Astrocyte of the hippocampus (primary cell): ENCODE data around the gene GPR152.
"Not testable (repeated sequence)": the region's sequence is repeated elsewhere in the genome, so short reads cannot be mapped to it uniquely, and the experiment has no call there.

Source experiments
- DNase-seq: peaks from one replicate; pipeline ENCODE4 v3.0.0; 2011; ENCODE audit warnings: low read depth, low spot score

The GPR152 gene

DNA sequence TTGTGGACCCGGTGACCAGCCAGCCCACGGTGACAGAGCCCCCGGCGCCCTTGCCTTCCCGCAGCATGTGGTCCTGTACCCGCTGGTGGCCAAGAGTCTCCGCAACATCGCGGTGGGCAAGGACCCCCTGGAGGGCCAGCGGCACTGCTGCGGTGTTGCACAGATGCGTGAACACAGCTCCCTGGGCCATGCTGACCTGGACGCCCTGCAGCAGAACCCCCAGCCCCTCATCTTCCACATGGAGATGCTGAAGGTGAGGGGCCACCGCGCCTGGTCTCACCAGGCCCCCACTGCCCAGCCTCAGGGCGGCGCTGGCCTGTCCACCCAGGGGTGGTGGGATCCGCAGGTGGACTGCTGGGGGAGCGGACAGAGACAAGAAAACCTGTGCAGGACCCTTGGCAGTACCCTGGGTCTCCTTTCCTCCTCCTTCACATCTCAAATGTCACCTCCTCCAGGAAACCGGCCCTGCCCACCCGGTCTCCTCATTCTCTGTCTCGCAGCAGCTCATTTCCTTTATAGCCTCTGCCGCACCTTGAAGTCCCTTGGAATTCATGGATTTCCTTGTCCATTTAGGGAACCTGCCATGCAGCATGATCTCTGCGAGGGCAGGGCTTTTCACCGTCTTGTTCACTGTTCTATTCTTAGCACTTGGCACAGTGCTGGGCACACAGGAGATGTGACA lies 36.8 kb upstream of the GPR152 start:
- no peak for DNase-seq

DNA sequence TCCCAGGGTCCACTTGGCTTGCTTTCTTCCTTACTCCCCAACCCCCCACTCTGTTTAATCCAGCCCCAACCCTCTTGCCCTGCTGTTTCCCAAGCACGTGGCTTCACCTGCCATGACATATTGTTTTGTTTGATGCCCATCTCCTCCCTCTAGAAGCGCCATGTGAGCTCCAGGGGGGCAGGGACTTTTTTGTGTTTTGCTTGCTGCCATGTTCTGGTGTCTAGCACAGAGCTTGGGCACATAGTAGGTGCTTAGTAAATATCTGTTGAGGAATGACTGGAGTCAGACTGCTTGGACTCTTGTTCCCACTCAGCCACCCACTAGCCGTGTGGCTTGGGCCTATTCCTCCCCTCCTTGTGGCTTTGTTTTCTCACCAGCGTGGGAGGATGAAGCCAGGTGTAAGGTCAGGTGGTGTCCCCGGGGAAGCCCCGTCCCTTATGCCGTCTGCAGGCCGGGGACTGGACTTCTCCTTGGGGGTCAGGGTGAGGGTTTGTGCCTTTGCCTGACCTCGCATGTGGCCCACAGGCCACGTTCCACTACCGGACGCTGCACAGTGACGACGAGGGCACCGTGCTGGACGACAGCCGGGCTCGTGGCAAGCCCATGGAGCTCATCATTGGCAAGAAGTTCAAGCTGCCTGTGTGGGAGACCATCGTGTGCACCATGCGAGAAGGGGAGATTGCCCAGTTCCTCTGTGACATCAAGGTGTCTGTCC lies 34.1 kb upstream of the GPR152 start:
- DNase-seq: no peak

DNA sequence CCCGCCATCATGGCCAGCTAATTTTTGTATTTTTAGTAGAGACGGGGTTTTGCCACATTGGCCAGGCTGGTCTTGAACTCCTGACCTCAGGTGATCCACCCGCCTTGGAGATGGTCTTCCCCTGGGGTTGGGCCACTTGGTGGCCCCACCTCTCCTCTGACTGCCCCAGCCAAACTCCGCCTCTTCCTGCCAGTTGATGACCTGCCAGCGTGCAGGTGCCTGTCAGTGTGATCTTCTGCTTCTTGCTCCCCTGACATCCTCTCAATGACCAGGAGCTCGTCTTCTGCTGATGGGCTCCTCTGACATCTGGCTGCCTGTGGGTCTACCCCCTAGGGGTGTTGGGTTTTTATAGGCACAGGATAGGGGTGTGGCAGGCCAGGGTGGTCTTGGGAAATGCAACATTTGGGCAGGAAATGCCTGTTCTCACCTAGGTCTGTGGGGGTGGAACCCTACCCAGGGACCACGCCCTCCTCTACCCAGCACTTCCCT lies 33.4 kb upstream of the GPR152 start:
- DNase-seq: not testable (repeated sequence)

DNA sequence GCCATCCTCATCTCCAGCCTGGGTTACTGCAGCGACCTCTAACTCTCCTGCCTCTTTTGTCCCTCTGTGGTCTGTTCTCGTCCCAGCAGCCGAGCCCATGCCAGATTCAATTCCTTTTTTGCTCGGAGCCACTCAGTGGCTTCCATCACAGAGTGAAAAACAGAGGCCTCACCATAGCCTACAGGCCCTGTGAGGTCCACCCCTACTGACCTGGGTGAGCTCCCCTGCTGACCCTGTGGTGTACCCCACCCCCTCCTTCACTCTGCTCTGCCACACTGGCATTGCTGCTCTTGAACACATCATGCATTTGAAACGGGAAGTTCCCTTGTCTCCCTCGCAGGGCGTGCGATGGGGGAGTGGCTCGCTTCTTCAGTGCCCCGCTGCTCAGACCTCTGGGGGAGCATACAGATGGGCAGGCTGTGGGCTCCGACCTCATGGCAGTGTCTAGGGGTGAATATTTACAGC lies 32.4 kb upstream of the GPR152 start:
- no peak for DNase-seq

DNA sequence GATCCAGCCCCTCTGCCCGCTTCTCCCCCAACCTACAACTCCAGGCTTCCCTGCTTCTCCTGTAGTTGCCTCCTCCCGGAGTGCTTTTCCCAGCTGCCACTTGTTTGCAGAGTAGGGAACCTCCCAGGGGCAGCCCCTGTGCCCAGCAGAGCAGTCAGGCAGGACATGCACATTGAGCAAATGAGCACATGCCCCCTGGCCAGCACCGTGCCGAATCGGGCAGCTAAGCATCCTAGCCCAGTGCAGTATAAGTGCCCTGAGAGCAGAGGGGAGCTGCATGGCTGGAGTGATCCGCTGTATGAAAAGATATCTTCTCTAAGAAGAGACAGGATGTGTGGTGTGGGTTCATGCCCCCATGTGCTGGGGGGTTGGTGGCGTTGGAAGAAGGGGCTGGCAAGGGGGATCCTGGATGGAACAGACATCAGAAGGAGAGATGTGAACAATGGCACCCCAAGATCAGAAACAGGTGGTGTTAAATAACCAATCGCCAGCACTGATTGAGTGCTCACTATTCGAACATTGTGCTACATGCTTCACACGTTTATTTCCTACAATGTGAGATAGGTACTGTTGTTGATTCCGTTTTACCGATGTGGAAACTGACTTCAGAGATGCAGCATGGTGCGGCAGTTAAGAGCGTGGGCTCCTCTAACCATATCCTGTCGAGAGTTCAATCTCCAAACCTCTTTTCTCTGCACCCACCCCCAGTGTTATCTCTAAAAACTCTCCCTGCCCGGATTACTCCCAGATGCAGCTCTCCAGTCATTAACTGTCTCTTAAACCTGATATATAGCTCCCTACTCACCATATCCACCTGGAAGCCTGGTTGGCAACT lies 31.5 kb upstream of the GPR152 start:
- no peak for DNase-seq

DNA sequence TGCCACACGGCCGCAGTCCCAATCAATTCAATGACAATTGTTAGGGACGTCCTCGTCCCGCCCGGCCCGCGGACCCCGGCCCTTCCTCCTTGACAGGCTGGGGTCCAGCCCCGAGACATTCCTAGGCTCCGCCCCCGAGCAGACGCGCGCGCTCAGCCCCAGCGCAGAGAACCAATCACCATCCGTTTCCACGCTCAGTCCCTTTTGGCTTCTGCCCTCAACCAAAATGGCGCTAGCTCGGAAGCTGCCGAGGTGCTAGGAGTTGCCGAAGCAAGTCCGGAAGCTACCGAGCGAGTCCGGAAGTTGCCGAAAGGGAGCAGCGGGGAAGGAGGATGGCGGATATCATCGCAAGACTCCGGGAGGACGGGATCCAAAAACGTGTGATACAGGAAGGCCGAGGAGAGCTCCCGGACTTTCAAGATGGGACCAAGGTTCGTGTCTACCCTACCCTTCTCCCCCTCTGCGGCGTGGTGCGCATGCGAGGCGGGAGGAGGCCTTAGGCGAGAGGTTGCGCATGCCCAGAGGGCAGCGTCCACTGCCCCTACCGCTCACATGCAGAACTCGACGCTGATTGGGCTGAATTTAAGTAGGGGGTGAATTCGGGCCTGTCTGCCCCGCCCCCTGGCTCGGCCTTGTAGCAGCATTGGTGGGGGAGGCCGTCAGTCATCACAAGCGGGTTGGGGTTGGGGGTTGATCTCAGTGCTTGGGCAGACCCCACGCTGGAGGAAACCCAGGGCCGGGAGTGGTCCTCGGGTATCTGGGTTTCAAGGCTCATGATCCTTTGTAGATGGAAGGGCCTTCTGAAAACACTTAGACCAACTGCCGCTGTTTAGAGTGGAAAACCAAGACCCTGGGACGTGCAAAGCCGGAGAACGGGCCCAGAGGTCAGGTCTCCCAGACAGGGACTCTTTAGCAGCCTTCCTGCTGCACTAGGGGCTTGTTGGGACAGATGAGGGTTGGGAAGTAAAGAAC lies 30.6 kb upstream of the GPR152 start, which contains the start of gene AIP:
Gene AIP (plus strand): TSS at position 200 of the 972 bp plus-strand sequence. CDS start 133 bp downstream, at position 333.
- DNase-seq: peak; percentile 99

DNA sequence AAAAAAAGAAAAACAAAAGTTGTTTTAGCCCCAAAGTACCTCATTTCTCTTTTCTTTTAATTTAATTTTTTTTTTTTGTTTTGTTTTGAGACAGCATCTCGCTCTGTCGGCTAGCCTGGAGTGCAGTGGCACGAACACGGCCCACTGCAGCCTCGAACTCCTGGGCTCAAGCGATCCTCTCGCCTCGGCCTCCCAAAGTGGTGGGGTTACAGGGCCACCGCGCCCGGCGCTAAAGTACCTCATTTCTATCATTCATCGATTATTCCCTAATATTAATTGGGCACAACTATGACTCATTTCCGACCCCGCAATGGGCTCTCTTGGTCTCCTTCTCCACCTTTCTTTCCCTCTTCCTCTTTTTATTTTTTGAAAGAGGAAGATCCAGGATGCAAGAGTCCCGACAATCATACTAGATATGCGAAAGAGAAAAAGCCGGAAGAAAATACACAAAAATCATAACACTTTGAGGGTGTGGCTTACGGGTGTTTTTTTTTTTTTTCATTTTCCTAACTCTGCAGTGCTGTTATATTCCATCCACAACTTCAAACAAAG lies 29.8 kb upstream of the GPR152 start:
- DNase-seq: no peak

DNA sequence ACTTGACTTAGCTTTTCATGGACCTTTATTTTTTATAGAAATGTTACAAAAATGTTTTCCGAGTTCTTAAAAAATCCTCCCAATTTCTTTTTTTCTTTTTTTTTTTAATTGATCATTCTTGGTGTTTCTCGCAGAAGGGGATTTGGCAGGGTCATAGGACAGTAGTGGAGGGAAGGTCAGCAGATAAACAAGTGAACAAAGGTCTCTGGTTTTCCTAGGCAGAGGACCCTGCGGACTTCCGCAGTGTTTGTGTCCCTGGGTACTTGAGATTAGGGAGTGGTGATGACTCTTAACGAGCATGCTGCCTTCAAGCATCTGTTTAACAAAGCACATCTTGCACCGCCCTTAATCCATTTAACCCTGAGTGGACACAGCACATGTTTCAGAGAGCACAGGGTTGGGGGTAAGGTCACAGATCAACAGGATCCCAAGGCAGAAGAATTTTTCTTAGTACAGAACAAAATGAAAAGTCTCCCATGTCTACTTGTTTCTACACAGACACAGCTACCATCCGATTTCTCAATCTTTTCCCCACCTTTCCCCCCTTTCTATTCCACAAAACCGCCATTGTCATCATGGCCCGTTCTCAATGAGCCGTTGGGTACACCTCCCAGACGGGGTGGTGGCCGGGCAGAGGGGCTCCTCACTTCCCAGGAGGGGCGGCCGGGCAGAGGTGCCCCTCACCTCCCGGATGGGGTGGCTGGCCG lies 25.0 kb upstream of the GPR152 start:
- DNase-seq: not testable (repeated sequence)

DNA sequence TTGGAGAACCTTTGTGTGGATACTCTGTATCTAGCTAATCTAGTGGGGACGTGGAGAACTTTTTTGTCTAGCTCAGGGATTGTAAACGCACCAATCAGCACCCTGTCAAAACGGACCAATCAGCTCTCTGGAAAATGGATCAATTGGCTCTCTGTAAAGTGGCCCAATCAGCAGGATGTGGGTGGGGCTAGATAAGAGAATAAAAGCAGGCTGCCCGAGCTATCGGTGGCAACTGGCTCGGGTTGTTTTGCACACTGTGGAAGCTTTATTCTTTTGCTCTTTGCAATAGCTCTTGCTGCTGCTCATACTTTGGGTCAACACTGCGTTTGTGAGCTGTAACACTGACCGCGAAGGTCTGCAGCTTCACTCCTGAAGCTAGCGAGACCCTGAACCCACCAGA lies 24.2 kb upstream of the GPR152 start:
- DNase-seq: not testable (repeated sequence)

DNA sequence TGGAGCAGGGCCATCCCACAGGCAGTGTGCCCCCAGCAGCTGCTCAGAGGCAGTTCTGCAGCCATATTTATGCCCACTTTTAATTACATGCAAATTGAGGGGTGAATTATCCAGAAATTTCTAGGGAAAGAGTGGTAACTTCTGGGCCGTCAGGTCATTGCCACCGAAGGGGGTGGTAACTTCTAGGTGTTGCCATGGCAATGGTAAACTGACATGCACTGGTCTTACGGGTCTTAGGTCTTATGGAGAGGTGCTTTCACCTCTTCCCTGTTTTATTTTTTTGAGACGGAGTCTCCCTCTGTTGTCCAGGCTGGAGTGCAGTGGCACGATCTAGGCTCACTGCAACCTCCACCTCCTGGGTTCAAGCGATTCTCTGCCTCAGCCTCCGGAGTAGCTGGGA lies 20.4 kb upstream of the GPR152 start:
- no peak for DNase-seq

DNA sequence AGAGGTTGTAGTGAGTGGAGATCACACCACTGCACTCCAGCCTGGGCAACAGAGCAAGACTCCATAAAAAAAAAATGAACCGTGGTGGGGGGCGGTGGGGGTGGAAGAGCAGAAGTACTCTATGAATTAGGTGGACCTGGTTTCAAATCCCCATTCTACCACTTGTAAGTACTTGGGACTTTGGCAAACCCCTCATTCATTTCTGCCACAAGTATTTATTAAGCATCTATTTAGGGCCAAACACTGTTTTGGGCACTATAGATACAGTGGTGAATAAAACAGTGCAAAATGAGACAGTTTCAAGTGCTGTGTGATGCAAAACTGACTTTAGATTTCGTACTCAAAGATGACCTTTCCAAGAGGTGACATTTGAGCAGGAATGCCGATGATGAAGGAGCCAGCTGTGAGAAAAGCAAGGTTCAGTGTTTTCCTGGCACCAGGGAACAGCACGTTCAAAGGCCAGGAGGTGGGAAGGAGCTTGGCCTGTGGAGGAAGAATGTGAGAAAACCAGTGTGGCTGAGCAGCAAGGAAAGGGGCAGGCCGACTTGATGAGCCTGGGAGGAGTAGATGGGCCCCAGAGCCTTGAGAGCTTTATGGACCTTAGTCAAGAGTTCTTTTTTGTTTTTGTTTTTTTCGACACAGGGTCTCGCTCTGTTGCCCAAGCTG lies 17.9 kb upstream of the GPR152 start:
- DNase-seq: no peak

DNA sequence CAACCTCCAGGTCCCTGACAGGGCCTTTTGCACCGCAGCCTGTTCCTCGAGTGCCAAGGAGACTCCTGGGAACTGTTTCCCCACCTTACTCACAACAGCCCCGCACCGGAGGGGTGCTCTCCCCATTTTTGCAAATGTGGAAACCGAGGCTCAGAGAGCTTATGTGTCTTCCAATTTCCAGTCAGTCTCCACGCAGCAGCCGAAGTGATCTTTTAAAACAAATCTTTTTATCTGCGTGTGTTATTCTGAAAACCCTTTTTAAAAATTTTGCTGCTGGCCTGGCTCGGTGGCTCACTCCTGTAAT lies 16.9 kb upstream of the GPR152 start:
- no peak for DNase-seq

DNA sequence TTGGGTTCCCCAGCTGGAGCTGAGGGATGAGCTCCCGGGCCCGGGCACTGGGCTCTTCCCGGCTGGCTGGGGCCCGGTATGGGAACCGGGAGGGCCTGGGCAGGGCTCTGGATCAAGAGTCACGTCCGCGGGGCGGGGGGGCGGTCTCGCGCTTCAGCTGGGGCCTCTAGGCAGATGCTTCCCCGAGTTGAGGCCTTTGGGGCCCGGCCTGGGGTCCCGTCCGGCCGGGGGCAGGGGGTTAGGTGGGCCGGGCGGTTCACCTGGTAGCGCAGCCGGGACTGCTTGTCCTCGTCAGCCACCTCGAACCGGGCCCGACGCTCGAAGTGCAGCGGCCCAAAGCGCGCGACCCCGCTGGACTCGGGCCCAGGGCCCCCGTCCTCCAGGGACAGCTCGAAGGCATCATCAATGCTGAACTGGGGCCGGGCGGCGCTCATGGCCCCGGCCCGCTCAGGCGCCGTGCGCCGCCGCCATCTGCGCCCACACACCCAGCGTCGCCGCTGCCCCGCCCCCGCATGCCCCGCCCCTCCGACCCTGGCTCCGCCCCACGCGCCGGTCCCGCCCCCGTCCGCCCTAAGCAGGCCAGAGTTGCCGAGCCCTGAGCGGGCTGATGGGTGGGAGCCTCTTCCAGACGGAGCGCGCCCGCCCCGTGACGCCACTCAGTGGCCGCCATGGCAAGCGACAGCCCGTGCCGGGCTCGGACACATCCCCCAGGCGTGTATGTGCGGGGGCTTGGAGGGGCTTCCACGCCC lies 16.4 kb upstream of the GPR152 start, which contains the start of gene TMEM134:
Gene TMEM134 (minus strand): TSS at position 493 of the 749 bp plus-strand sequence. CDS start 59 bp downstream, at position 434.
- peak; percentile 97 for DNase-seq

DNA sequence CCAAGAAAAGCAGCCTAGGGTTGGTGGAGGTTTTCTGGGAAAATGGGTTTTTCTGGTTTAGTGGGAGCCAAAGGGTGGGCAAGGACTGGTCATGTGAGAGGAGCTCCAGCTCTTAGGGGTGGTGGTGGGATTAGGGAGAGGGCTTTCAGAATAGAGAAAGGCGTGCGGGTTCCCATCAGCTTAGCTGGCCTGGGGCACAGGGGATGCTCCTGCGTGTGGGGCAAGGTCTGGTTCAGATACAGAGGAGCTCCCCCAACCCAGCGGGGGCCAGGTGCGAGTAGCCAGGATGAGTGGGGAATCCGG lies 15.9 kb upstream of the GPR152 start:
- no peak for DNase-seq

DNA sequence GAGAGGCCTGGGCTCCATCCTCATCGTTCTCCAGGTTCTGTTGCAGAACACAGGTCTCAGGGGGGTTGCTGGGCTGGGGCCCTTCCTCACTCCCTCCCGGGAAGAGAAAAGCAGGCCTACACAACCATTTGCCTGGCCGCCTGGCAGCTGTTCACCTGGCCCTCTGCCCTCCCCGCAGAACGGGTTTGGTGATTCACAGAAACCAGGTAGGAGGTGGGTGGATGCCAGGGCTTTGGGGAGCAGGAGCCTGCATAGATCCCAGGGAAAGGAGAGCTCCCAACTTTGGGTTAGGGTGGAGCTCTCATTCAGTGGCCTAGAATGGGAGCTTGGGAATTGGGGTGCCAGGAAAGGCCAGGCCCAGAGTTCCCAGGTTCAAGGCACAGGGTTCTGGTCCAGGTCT lies 15.5 kb upstream of the GPR152 start:
- DNase-seq: peak; percentile 75

DNA sequence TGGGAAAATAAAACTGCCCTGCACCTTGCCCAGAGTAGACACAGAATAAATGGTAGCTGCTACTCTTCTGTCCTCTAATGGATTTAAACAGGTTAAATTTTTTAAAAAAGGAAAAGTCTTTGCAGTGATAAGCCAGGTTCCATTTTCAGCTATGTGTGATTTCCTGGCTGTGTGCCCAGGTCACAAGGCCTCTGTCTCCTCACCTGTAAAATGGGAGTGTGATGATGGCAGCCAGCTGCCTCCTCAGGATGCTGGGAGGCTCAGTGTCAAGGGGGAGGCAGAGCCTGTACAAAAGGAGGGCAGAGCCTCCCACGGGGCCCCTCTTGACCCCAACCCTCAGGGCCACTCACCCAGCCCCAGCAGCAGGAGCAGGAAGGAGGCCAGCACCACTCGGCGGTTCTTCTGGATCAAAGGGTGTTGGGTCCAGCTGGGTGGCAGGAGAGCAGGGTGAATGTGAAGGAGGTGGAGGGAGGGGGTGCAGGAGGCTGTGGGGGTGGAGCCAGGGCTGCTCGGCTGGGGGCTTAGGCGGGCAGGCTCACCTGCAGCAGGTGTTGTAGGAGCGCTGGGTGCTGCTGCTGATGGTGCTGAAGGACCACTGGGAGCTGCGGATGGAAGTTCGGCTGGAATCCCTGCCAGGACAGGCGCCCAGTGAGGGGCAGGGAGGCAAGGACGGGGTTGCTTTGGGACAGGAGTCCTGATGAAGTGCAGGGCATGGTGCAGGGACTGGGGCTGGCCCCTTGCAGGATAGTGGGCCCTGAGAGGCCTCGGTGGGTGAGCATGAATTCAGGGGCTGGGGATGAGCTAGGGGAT lies 14.6 kb upstream of the GPR152 start:
- DNase-seq: no peak

DNA sequence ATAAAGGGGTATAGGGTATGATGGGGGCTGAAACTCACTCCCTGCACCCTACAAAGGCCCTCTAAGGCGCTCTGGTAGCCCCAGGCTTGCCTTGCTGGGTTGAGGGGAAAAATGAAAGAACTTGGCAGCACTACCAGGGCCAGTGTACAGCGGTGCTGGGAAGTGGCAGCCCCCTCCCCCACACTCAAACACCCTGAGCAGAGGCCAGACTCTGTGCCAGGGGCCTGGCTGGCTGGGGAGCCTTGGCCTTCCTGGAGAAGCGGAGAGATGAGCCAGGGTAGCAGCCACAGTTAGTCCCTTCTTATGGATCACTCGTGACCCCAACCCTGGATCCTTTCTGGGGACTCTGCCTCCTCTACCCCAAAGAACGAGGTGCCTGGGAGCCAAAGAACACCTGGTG lies 13.8 kb upstream of the GPR152 start:
- no peak for DNase-seq

DNA sequence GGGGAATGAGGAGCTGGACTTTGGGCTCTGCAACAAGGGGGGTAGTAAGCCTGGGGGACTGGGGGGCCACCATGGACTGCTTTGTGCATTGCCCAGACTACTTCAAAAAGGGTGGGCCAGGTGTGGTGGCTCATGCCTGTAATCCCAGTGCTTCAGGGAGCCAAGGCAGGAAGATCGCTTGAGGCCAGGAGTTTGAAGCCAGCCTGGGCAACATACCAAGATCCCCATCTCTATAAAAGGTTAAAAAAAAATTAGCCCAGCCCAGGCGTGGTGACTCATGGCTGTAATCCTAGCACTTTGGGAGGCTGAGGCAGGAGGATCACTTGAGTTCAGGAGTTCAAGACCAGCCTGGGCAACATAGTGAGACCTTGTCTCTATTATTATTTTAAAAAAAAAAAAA lies 13.0 kb upstream of the GPR152 start:
- DNase-seq: not testable (repeated sequence)
